Karpas-422 (cell line): Measurements from ENCODE around the gene TSC2. TPM values are rescaled to one million over a fixed set of nuclear protein-coding genes. Genes with fewer than 3 reads are reported as not detected.

ENCODE experiments used
- DNase-seq: peaks from one replicate; pipeline ENCODE4 v3.0.0-alpha.2; 2015
- H2AFZ ChIP-seq: fragments of 200-600 bp; sonication (generic); 2 replicates; pipeline ENCODE4 v1.6.1; 2014; ENCODE audit warnings: antibody characterized with exemption, low read length, mixed read lengths
- H3K27ac ChIP-seq: fragments of 200-600 bp; sonication (generic); 2 replicates; pipeline ENCODE4 v1.5.1; 2014; ENCODE audit warnings: mild to moderate bottlenecking, low read length, moderate library complexity
- H3K27me3 ChIP-seq: fragments of 200-600 bp; sonication (generic); 2 replicates; pipeline ENCODE4 v1.6.1; 2014; ENCODE audit warnings: low read length, mixed read lengths
- H3K36me3 ChIP-seq: fragments of 200-600 bp; sonication (generic); 2 replicates; pipeline ENCODE4 v1.6.1; 2014; ENCODE audit warnings: low read length, mixed read lengths; ENCODE audit not compliant: insufficient read depth
- H3K4me1 ChIP-seq: fragments of 200-600 bp; sonication (generic); 2 replicates; pipeline ENCODE4 v1.6.1; 2014; ENCODE audit warnings: mild to moderate bottlenecking, low read length, mixed read lengths
- H3K4me2 ChIP-seq: fragments of 200-600 bp; sonication (generic); 2 replicates; pipeline ENCODE4 v1.6.1; 2014; ENCODE audit warnings: low read length, low read depth, mild to moderate bottlenecking; ENCODE audit not compliant: poor library complexity, severe bottlenecking
- H3K4me3 ChIP-seq: fragments of 200-600 bp; sonication (generic); 2 replicates; pipeline ENCODE4 v1.5.1; 2014; ENCODE audit warnings: mild to moderate bottlenecking, antibody characterized with exemption, low read length, mixed read lengths
- H3K79me2 ChIP-seq: fragments of 200-600 bp; sonication (generic); 2 replicates; pipeline ENCODE4 v1.6.1; 2014; ENCODE audit warnings: mild to moderate bottlenecking, low read length, mixed read lengths
- H3K9ac ChIP-seq: fragments of 200-600 bp; sonication (generic); 2 replicates; pipeline ENCODE4 v1.6.0; 2014; ENCODE audit warnings: low read length
- H3K9me2 ChIP-seq: fragments of 200-600 bp; sonication (generic), shearing (Covaris generic); replicated peaks from 2 replicates; pipeline ENCODE4 v1.6.0; 2014; ENCODE audit warnings: mild to moderate bottlenecking, low read length, moderate library complexity; ENCODE audit not compliant: insufficient read depth
- H3K9me3 ChIP-seq: fragments of 300-700, 200-600 bp; sonication (generic); 2 replicates; pipeline ENCODE4 v1.6.1; 2014; ENCODE audit warnings: low read length, mixed read lengths
- H4K20me1 ChIP-seq: fragments of 200-600 bp; sonication (generic); 2 replicates; pipeline ENCODE4 v1.6.1; 2014; ENCODE audit warnings: mild to moderate bottlenecking, antibody characterized with exemption, low read length, low read depth; ENCODE audit not compliant: insufficient read depth
- total RNA-seq: library from RNA; depleted of rRNA; stranded (reverse); fragments of >200 nt; shearing (Covaris generic); gene quantifications from 2 replicates; pipeline ENCODE4 v1.2.3, GENCODE V29; 2014; ENCODE audit warnings: low replicate concordance; rRNA removed

TSC2 gene
- 33.3 and 64.5 TPM in 2 replicates for total RNA-seq

- Histone ChIP-seq H2AFZ (peak within 1 kb of the TSS; percentile 95), H3K4me2 (peak within 1 kb of the TSS; percentile 100), H3K79me2 (peaks cover 34% of the 10 kb centered on the region), H3K4me3 (peak within 1 kb of the TSS; percentile 100), H3K27ac (peak within 1 kb of the TSS; percentile 15; the same call in 1 of the 2 replicates), H3K36me3 (no peaks in the 10 kb centered on the region), H3K27me3 (no peaks in the 10 kb centered on the region), H3K9ac (peak within 1 kb of the TSS; percentile 95), H3K9me2 (no peaks in the 10 kb centered on the region), H4K20me1 (no peaks in the 10 kb centered on the region), H3K4me1 (peaks cover 22% of the 10 kb centered on the region), H3K9me3 (no peaks in the 10 kb centered on the region)
- peak; percentile 98 for DNase-seq
Observed at GRCh38 chr16:2047330-2048115, at the start of gene TSC2, which contains the start of gene NTHL1. TSC2 (plus strand) TSS chr16:2047985; CDS start chr16:2048616, 631 bp downstream. NTHL1 (minus strand) TSS chr16:2047834; CDS start chr16:2047823, 11 bp downstream.

- no peaks in the 10 kb centered on the region for H3K4me1 ChIP-seq
- no peaks in the 10 kb centered on the region for H3K27me3 ChIP-seq
- peaks cover 17% of the 10 kb centered on the region for H4K20me1 ChIP-seq
- H3K4me3 ChIP-seq, result no peak overlapping the region
- no peaks in the 10 kb centered on the region for H3K9me2 ChIP-seq
- no peak overlapping the region for H3K4me2 ChIP-seq
- no peak overlapping the region for H3K27ac ChIP-seq
- H3K36me3 ChIP-seq, result peaks cover 11% of the 10 kb centered on the region
- H3K79me2 ChIP-seq, result peaks cover 7% of the 10 kb centered on the region
- no peak overlapping the region for H3K9ac ChIP-seq
- no peak for DNase-seq
- H3K9me3 ChIP-seq, result no peaks in the 10 kb centered on the region
- no peak overlapping the region for H2AFZ ChIP-seq
Observed at GRCh38 chr16:1998360-1998835, 49.4 kb upstream of the TSC2 start.

GRCh38 chr16:1998852-1999801, 48.7 kb upstream of the TSC2 start:
- Histone ChIP-seq H3K4me1 (peaks cover 2% of the 10 kb centered on the region), H3K27ac (no peak overlapping the region), H2AFZ (no peak overlapping the region), H3K9me3 (no peaks in the 10 kb centered on the region), H3K4me3 (no peak overlapping the region), H3K9ac (no peak overlapping the region), H3K4me2 (no peak overlapping the region), H4K20me1 (peaks cover 22% of the 10 kb centered on the region), H3K79me2 (peaks cover 11% of the 10 kb centered on the region), H3K27me3 (no peaks in the 10 kb centered on the region), H3K9me2 (no peaks in the 10 kb centered on the region), H3K36me3 (peaks cover 14% of the 10 kb centered on the region)
- DNase-seq, result no peak

GRCh38 chr16:1999866-2000514, 47.8 kb upstream of the TSC2 start:
- Histone ChIP-seq H3K27ac (no peak overlapping the region), H3K4me1 (peaks cover 9% of the 10 kb centered on the region), H3K4me3 (no peak overlapping the region), H3K4me2 (no peak overlapping the region), H3K36me3 (peaks cover 14% of the 10 kb centered on the region), H4K20me1 (peaks cover 31% of the 10 kb centered on the region), H3K79me2 (peaks cover 18% of the 10 kb centered on the region), H3K27me3 (no peaks in the 10 kb centered on the region), H3K9ac (no peak overlapping the region), H3K9me3 (no peaks in the 10 kb centered on the region), H3K9me2 (no peaks in the 10 kb centered on the region), H2AFZ (no peak overlapping the region)
- DNase-seq, result no peak

GRCh38 chr16:2001035-2001434, 46.8 kb upstream of the TSC2 start:
- H3K79me2 ChIP-seq, result peaks cover 28% of the 10 kb centered on the region
- no peak overlapping the region for H3K4me2 ChIP-seq
- H3K27ac ChIP-seq, result no peak overlapping the region
- H3K9ac ChIP-seq, result no peak overlapping the region
- no peaks in the 10 kb centered on the region for H3K9me3 ChIP-seq
- H3K36me3 ChIP-seq, result peaks cover 14% of the 10 kb centered on the region
- H3K4me3 ChIP-seq, result no peak overlapping the region
- no peak for DNase-seq
- H3K27me3 ChIP-seq, result no peaks in the 10 kb centered on the region
- H3K4me1 ChIP-seq, result peaks cover 19% of the 10 kb centered on the region
- peaks cover 40% of the 10 kb centered on the region for H4K20me1 ChIP-seq
- no peaks in the 10 kb centered on the region for H3K9me2 ChIP-seq
- H2AFZ ChIP-seq, result no peak overlapping the region

- Histone ChIP-seq H2AFZ (no peak overlapping the region), H4K20me1 (peaks cover 47% of the 10 kb centered on the region), H3K36me3 (peaks cover 14% of the 10 kb centered on the region), H3K27me3 (no peaks in the 10 kb centered on the region), H3K9me3 (no peaks in the 10 kb centered on the region), H3K4me1 (peaks cover 26% of the 10 kb centered on the region), H3K9me2 (no peaks in the 10 kb centered on the region), H3K27ac (no peak overlapping the region), H3K79me2 (peaks cover 35% of the 10 kb centered on the region), H3K4me3 (no peak overlapping the region), H3K9ac (no peak overlapping the region), H3K4me2 (no peak overlapping the region)
- DNase-seq, result no peak
Observed at GRCh38 chr16:2001456-2002355, 46.1 kb upstream of the TSC2 start.
